Measurements from ENCODE around the gene TBR1. TPM values are rescaled to one million over a fixed set of nuclear protein-coding genes. Genes with fewer than 3 reads are reported as not detected.

TBR1 gene
- total RNA-seq (2022; extraction: Qiagen RNA extraction) = 0.01 to 0.07 TPM (median 0.05 TPM) in 4 of 5 replicates, not detected in the other

GRCh38 chr2:161415987-161416707, at the start of gene TBR1:
TBR1 (plus strand) TSS chr2:161416297; CDS start chr2:161416411, 114 bp downstream.

Other genes with a start within 250 kb of the TBR1 start
- gene PSMD14, start 107.9 kb upstream of the TBR1 start, total RNA-seq (2022; extraction: Qiagen RNA extraction) = 100.0 to 139 TPM (median 104 TPM) in 5 replicates
- 0.13 TPM in 1 of 5 replicates, not detected in the others for gene SLC4A10, start 208.1 kb downstream of the TBR1 start, total RNA-seq (2022; extraction: Qiagen RNA extraction)